GM23338 (cell line): ENCODE data around the gene CTTN. TPM values are rescaled to one million over a fixed set of nuclear protein-coding genes. Genes with fewer than 3 reads are reported as not detected.

ENCODE experiments used
- ATAC-seq: fragments of 200-7000 bp; cut with Tn5 transposase; 3 replicates; pipeline ENCODE4 v1.9.1; 2020
- DNase-seq: peaks from one replicate; pipeline ENCODE4 v3.0.0-alpha.2; 2015; ENCODE audit warnings: low spot score
- H2AFZ ChIP-seq: fragments of 200-600 bp; sonication (generic); 2 replicates; pipeline ENCODE4 v1.8.0; 2016; ENCODE audit warnings: antibody characterized with exemption, mild to moderate bottlenecking, moderate library complexity
- H3F3A ChIP-seq: fragments of 200-600 bp; sonication (generic); replicated peaks from 2 replicates; pipeline ENCODE4 v1.8.0; 2017; ENCODE audit warnings: antibody characterized with exemption, mixed run types, low read depth
- H3K27ac ChIP-seq: fragments of 200-600 bp; sonication (generic); 2 replicates; pipeline ENCODE4 v1.6.1; 2016; ENCODE audit warnings: low read depth
- H3K27me3 ChIP-seq: fragments of 200-600 bp; sonication (generic); 2 replicates; pipeline ENCODE4 v1.8.0; 2016; ENCODE audit warnings: mild to moderate bottlenecking, mixed run types, moderate library complexity; ENCODE audit not compliant: insufficient read depth
- H3K36me3 ChIP-seq: fragments of 200-600 bp; sonication (generic); 2 replicates; pipeline ENCODE4 v1.8.0; 2016; ENCODE audit warnings: mild to moderate bottlenecking; ENCODE audit not compliant: insufficient read depth
- H3K4me1 ChIP-seq: fragments of 200-600 bp; sonication (generic); 2 replicates; pipeline ENCODE4 v1.8.0; 2016; ENCODE audit warnings: mild to moderate bottlenecking, moderate library complexity; ENCODE audit not compliant: insufficient read depth
- H3K4me2 ChIP-seq: fragments of 200-600 bp; sonication (generic); 2 replicates; pipeline ENCODE4 v1.7.1; 2017; ENCODE audit warnings: mixed run types
- H3K4me3 ChIP-seq: fragments of 200-600 bp; sonication (generic); 2 replicates; pipeline ENCODE4 v1.6.1; 2016; ENCODE audit warnings: mixed run types
- H3K79me2 ChIP-seq: fragments of 200-600 bp; sonication (generic); replicated peaks from 2 replicates; pipeline ENCODE4 v1.8.0; 2017; ENCODE audit warnings: mild to moderate bottlenecking; ENCODE audit not compliant: insufficient read depth
- H3K9me2 ChIP-seq: fragments of 200-600 bp; sonication (generic); 2 replicates; pipeline ENCODE4 v1.8.0; 2017; ENCODE audit not compliant: insufficient read depth
- H4K20me1 ChIP-seq: fragments of 200-600 bp; sonication (generic); replicated peaks from 2 replicates; pipeline ENCODE4 v1.8.0; 2017; ENCODE audit warnings: mild to moderate bottlenecking; ENCODE audit not compliant: insufficient read depth
- H3K27ac Mint-ChIP-seq: 2 replicates; pipeline ENCODE4 v1.8.0; 2020; ENCODE audit warnings: inconsistent platforms, mild to moderate bottlenecking, moderate library complexity, mixed read lengths
- H3K27me3 Mint-ChIP-seq: 3 replicates; pipeline ENCODE4 v1.8.0; 2022; ENCODE audit warnings: low read depth, mild to moderate bottlenecking, moderate library complexity, mixed read lengths, inconsistent platforms; ENCODE audit not compliant: insufficient read depth, poor library complexity
- H3K36me3 Mint-ChIP-seq: 3 replicates; pipeline ENCODE4 v1.8.0; 2021; ENCODE audit warnings: low read depth, mild to moderate bottlenecking, inconsistent platforms, moderate library complexity, mixed read lengths
- H3K4me1 Mint-ChIP-seq: 3 replicates; pipeline ENCODE4 v1.8.0; 2020; ENCODE audit warnings: mild to moderate bottlenecking, inconsistent platforms, mixed read lengths
- H3K4me3 Mint-ChIP-seq: 3 replicates; pipeline ENCODE4 v1.8.0; 2021; ENCODE audit warnings: moderate library complexity, mild to moderate bottlenecking, inconsistent platforms, mixed read lengths
- H3K9me3 Mint-ChIP-seq: 3 replicates; pipeline ENCODE4 v1.8.0; 2020; ENCODE audit warnings: moderate library complexity, mild to moderate bottlenecking, inconsistent platforms, mixed read lengths
- CREB1 ChIP-seq: fragments of 250-450 bp; sonication (Bioruptor Pico); IDR thresholded peaks from 2 replicates; pipeline ENCODE4 v1.5.0; 2020; ENCODE audit warnings: low read depth, mild to moderate bottlenecking, moderate library complexity
- CTCF ChIP-seq, 2 experiments: fragments of 200-600 bp in 1 of 2; sonication (generic) in 1 of 2; conservative IDR thresholded peaks; 2 replicates each; pipeline versions ENCODE4 v1.5.1 to v1.6.1; 2016 to 2017; ENCODE audit warnings: antibody characterized with exemption in 2 of 2, low read depth in 2 of 2, mild to moderate bottlenecking in 2 of 2, moderate library complexity in 1 of 2
- EZH2 ChIP-seq: fragments of 200-600 bp; sonication (generic); IDR thresholded peaks from one replicate; pipeline ENCODE4 v1.8.0; 2017; ENCODE audit warnings: antibody characterized with exemption, mild to moderate bottlenecking, low read depth; ENCODE audit not compliant: unreplicated experiment
- NANOG ChIP-seq: IDR thresholded peaks from 2 replicates; pipeline ENCODE4 v1.6.1; 2016; ENCODE audit warnings: antibody characterized with exemption, borderline replicate concordance
- POLR2AphosphoS5 ChIP-seq: IDR thresholded peaks from 2 replicates; pipeline ENCODE4 v1.6.1; 2016; ENCODE audit warnings: antibody characterized with exemption, low read depth
- REST ChIP-seq: IDR thresholded peaks from one replicate; pipeline ENCODE4 v1.6.1; 2018; ENCODE audit warnings: antibody characterized with exemption; ENCODE audit not compliant: unreplicated experiment
- STAT1 ChIP-seq: IDR thresholded peaks from one replicate; pipeline ENCODE4 v1.6.1; 2016; ENCODE audit warnings: antibody characterized with exemption; ENCODE audit not compliant: unreplicated experiment
- ZNF331 ChIP-seq: fragments of 250-450 bp; sonication (Bioruptor Pico); IDR thresholded peaks from 2 replicates; pipeline ENCODE4 v1.5.0; 2020; ENCODE audit warnings: low read depth, mild to moderate bottlenecking, moderate library complexity
- ZNF462 ChIP-seq: fragments of 250-450 bp; sonication (Bioruptor Pico); IDR thresholded peaks from 2 replicates; pipeline ENCODE4 v1.5.0; 2020; ENCODE audit warnings: mild to moderate bottlenecking, moderate library complexity
- polyA plus RNA-seq: library from polyadenylated mRNA; unstranded; fragments of >200 nt; fragmentation: Nextera tagmentation; extraction: Ambion mirVana; gene quantifications from 2 replicates; pipeline ENCODE4 v1.2.1, GENCODE V29; 2016
- total RNA-seq: library from RNA; depleted of rRNA; stranded (reverse); fragments of >200 nt; shearing (Covaris generic); gene quantifications from 2 replicates; pipeline ENCODE4 v1.2.3, GENCODE V29; 2014

Gene CTTN
- total and polyA plus RNA-seq, 2 experiments from 2014 or later: 163 to 343 TPM

DNA sequence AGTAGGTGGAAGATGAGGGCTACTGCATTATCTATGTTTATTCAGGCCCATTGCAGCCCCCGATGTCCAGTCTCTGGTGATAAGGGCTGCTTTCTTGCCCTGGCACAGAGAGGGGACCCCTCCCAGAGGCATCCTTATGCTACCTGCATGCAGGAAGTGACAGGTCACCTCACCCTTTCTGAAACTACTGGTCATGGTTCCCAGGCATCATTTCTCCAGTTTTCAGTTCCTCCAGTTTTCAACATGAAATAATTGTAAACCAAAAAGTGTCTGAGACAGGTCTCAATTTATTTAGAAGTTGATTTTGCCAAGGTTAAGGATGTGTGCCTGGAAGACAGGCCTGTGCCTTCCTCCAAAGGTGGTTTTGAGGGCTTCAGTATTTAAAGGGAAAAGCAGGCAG lies 57.0 kb downstream of the CTTN start (continued):
- TF ChIP-seq REST (no peak), ZNF331 (CRISPR knock-in tag) (no peak)

GRCh38 chr11:70456921-70457532 lies 58.7 kb downstream of the CTTN start:
- ATAC-seq (no peak), DNase-seq (no peak)
- Histone ChIP-seq H4K20me1 (no peaks in the 10 kb centered on the region), H2AFZ (no peak overlapping the region), H3K79me2 (no peaks in the 10 kb centered on the region), H3K27ac (no peak overlapping the region), H3F3A (no peaks in the 10 kb centered on the region), H3K27me3 (no peaks in the 10 kb centered on the region), H3K4me1 (peaks cover 6% of the 10 kb centered on the region; the same call in 1 of the 2 replicates), H3K4me3 (no peak overlapping the region), H3K9me2 (no peaks in the 10 kb centered on the region), H3K4me2 (no peak overlapping the region), H3K36me3 (no peaks in the 10 kb centered on the region)
- no peak overlapping the region for H3K4me3 Mint-ChIP-seq
- H3K27me3 Mint-ChIP-seq: peaks cover 3% of the 10 kb centered on the region
- peaks cover 7% of the 10 kb centered on the region; the same call in 2 of the 3 replicates for H3K9me3 Mint-ChIP-seq
- peaks cover 15% of the 10 kb centered on the region for H3K4me1 Mint-ChIP-seq
- H3K27ac Mint-ChIP-seq: no peak overlapping the region
- no peaks in the 10 kb centered on the region; the same call in 2 of the 3 replicates for H3K36me3 Mint-ChIP-seq
- no peak for TF ChIP-seq ZNF331 (CRISPR knock-in tag)
- TF ChIP-seq ZNF462: no peak
- TF ChIP-seq EZH2: no peak
- TF ChIP-seq REST: no peak
- no peak for TF ChIP-seq NANOG
- no peak for TF ChIP-seq STAT1
- TF ChIP-seq POLR2AphosphoS5: no peak
- no peak for TF ChIP-seq CREB1 (CRISPR knock-in tag)
- no peak for TF ChIP-seq CTCF (conservative IDR thresholded peaks at IDR 0.05; ENCODE audit: low read depth in 2 of 2)
